ENCODE measurements around the gene SLC9A4. TPM values are rescaled to one million over a fixed set of nuclear protein-coding genes. Genes with fewer than 3 reads are reported as not detected.
A peak's percentile ranks its signal among the peaks of the same experiment; 100 is the strongest.

SLC9A4 gene
- polyA plus RNA-seq, 1 experiment, result not detected

- no peaks in the 10 kb centered on the region for H3K36me3 ChIP-seq (ENCODE audit: control insufficient read depth, insufficient read depth, low read length)
- TF ChIP-seq CTCF (IDR thresholded peaks at IDR 0.05; ENCODE audit: insufficient read depth, low read depth, low read length), result peak; percentile 71
- H3K4me3 ChIP-seq (ENCODE audit: low read depth, low read length), result no peak overlapping the region
- POLR2A ChIA-PET, result interaction anchor here (0.6 kb wide), 1 partner anchor 438 kb away, joined by 3 read pairs; no protein-coding TSS in a partner anchor
- H3K27me3 ChIP-seq (ENCODE audit: control insufficient read depth, insufficient read depth, low read length), result no peaks in the 10 kb centered on the region; the same call in 1 of the 2 replicates
- CTCF ChIA-PET, result interaction anchor here (0.6 to 2.9 kb wide), 22 partner anchors 9 to 1101 kb away, joined by 3 to 19 read pairs (median 4); partner anchors contain the start of gene IL18R1
- no peak for DNase-seq (ENCODE audit: low read depth)
Observed at GRCh38 chr2:102442967-102443828, 29.8 kb upstream of the SLC9A4 start.

- TF ChIP-seq CTCF (IDR thresholded peaks at IDR 0.05; ENCODE audit: insufficient read depth, low read depth, low read length), result no peak
- Histone ChIP-seq H3K27me3 (ENCODE audit: control insufficient read depth, insufficient read depth, low read length) (no peaks in the 10 kb centered on the region; the same call in 1 of the 2 replicates), H3K36me3 (ENCODE audit: control insufficient read depth, insufficient read depth, low read length) (no peaks in the 10 kb centered on the region), H3K4me3 (ENCODE audit: low read depth, low read length) (no peak overlapping the region)
- CTCF ChIA-PET, result interaction anchor here (0.6 to 2.9 kb wide), 16 partner anchors 8 to 1102 kb away, joined by 3 to 19 read pairs (median 4); partner anchors contain the start of gene IL18R1
- POLR2A ChIA-PET, result no interaction called here
- no peak for DNase-seq (ENCODE audit: low read depth)
Observed at GRCh38 chr2:102444233-102444632, 28.8 kb upstream of the SLC9A4 start.

GRCh38 chr2:102446936-102447335 is 26.1 kb upstream of the SLC9A4 start:
- ChIA-PET CTCF (interaction anchor here (1.8 kb wide), 1 partner anchor 206 kb away, joined by 4 read pairs; no protein-coding TSS in a partner anchor), POLR2A (no interaction called here)
- H3K4me3 ChIP-seq (ENCODE audit: low read depth, low read length), result no peak overlapping the region
- no peak for DNase-seq (ENCODE audit: low read depth)
- H3K36me3 ChIP-seq (ENCODE audit: control insufficient read depth, insufficient read depth, low read length), result no peaks in the 10 kb centered on the region
- no peak for TF ChIP-seq CTCF (IDR thresholded peaks at IDR 0.05; ENCODE audit: insufficient read depth, low read depth, low read length)
- no peaks in the 10 kb centered on the region; the same call in 1 of the 2 replicates for H3K27me3 ChIP-seq (ENCODE audit: control insufficient read depth, insufficient read depth, low read length)

GRCh38 chr2:102449370-102449974 is 23.6 kb upstream of the SLC9A4 start:
- Histone ChIP-seq H3K36me3 (ENCODE audit: control insufficient read depth, insufficient read depth, low read length) (no peaks in the 10 kb centered on the region), H3K4me3 (ENCODE audit: low read depth, low read length) (no peak overlapping the region), H3K27me3 (ENCODE audit: control insufficient read depth, insufficient read depth, low read length) (no peaks in the 10 kb centered on the region)
- ChIA-PET CTCF (interaction anchor here (0.6 to 1.9 kb wide), 7 partner anchors 11 to 310 kb away, joined by 3 to 4 read pairs (median 3); no protein-coding TSS in a partner anchor), POLR2A (no interaction called here)
- peak; percentile 67 for TF ChIP-seq CTCF (IDR thresholded peaks at IDR 0.05; ENCODE audit: insufficient read depth, low read depth, low read length)
- no peak for DNase-seq (ENCODE audit: low read depth)

- Histone ChIP-seq H3K36me3 (ENCODE audit: control insufficient read depth, insufficient read depth, low read length) (no peaks in the 10 kb centered on the region), H3K4me3 (ENCODE audit: low read depth, low read length) (no peak overlapping the region), H3K27me3 (ENCODE audit: control insufficient read depth, insufficient read depth, low read length) (no peaks in the 10 kb centered on the region)
- CTCF ChIA-PET, result interaction anchor here (1.0 to 2.1 kb wide), 4 partner anchors 9 to 432 kb away, joined by 3 to 9 read pairs (median 6); partner anchors contain the start of gene SLC9A4
- POLR2A ChIA-PET, result no interaction called here
- no peak for DNase-seq (ENCODE audit: low read depth)
- no peak for TF ChIP-seq CTCF (IDR thresholded peaks at IDR 0.05; ENCODE audit: insufficient read depth, low read depth, low read length)
Observed at GRCh38 chr2:102451968-102452367, 21.1 kb upstream of the SLC9A4 start.
